Transverse colon (tissue), 4 donors: ENCODE results near the gene NANOS1.

Experiments used
- CTCF ChIP-seq, 5 experiments: fragments of 200-600 bp in 3 of 5; fragments of 450-650 bp in 2 of 5; sonication (generic) in 3 of 5; IDR thresholded peaks; 1 replicate in 2 of 5; 2 replicates in 3 of 5; pipeline ENCODE4 v1.5.1; 2016 to 2017; ENCODE audit warnings: antibody characterized with exemption in 5 of 5, inconsistent platforms in 3 of 5, mild to moderate bottlenecking in 2 of 5, moderate library complexity in 1 of 5
- EP300 ChIP-seq: sonication (generic); formaldehyde crosslinking; IDR thresholded peaks from one replicate; pipeline ENCODE4 v1.6.1; 2017; ENCODE audit warnings: antibody characterized with exemption, low read depth
- POLR2A ChIP-seq: fragments of 450-650 bp; IDR thresholded peaks from one replicate; pipeline ENCODE4 v1.6.1; 2016; ENCODE audit warnings: antibody characterized with exemption, mild to moderate bottlenecking, moderate library complexity
- POLR2AphosphoS5 ChIP-seq, 3 donors: sonication (generic); formaldehyde crosslinking; IDR thresholded peaks; one replicate each; pipeline ENCODE4 v1.6.1; 2016; ENCODE audit warnings: antibody characterized with exemption in 3 of 3

GRCh38 chr10:119024882-119025281, 4.6 kb upstream of the NANOS1 start:
- TF ChIP-seq CTCF (IDR thresholded peaks at IDR 0.05) (no peak), POLR2AphosphoS5 (IDR thresholded peaks at IDR 0.05) (no peak), POLR2A (no peak), EP300 (no peak)
